Measurements from ENCODE around the gene PERCC1.
"Not testable (repeated sequence)": the region's sequence is repeated elsewhere in the genome, so short reads cannot be mapped to it uniquely, and the experiment has no call there.

Gene PERCC1

DNA sequence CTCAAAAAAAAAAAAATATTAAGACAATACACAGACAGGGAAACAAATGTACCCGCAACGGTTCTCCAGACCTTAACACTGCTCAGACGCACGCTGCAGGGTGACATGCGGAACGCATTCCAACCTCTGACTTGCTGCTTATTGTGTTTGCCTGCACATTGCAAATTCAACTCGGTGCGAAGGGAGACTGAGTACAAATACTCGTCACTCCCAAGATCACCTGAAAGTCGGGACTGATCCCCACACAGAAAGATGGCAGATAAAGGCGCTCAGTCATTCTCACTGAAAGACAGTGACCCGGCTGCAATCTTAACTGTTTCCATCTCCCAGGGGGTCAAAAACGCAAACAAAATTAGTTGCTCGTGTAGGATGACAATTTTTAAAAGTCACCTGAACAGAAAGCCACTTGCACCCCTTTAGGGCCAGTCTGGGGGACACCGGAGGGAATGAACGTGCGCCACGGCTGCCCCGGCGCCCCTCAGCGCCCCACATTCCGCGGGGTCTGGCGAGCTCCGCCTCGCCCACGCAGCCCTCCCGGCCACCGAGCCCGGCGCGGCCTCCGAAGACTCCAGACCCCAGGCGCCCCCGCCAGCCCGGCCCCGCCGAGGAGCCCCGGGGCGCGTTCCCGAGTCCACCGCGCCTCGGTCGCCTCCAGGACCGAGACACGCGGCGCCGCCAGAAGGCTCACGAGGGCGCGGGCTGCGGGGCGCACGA is 43.4 kb downstream of the PERCC1 start:
- no peak for DNase-seq (ENCODE audit: low read depth)
- TF ChIP-seq, protein P1, sequence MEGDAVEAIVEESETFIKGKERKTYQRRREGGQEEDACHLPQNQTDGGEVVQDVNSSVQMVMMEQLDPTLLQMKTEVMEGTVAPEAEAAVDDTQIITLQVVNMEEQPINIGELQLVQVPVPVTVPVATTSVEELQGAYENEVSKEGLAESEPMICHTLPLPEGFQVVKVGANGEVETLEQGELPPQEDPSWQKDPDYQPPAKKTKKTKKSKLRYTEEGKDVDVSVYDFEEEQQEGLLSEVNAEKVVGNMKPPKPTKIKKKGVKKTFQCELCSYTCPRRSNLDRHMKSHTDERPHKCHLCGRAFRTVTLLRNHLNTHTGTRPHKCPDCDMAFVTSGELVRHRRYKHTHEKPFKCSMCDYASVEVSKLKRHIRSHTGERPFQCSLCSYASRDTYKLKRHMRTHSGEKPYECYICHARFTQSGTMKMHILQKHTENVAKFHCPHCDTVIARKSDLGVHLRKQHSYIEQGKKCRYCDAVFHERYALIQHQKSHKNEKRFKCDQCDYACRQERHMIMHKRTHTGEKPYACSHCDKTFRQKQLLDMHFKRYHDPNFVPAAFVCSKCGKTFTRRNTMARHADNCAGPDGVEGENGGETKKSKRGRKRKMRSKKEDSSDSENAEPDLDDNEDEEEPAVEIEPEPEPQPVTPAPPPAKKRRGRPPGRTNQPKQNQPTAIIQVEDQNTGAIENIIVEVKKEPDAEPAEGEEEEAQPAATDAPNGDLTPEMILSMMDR (IDR thresholded peaks at IDR 0.05; ENCODE audit: insufficient read depth, low read depth, low read length, missing control alignments): no peak
- H3K4me3 ChIP-seq (ENCODE audit: low read depth, low read length): peak overlapping the region; percentile 89

GRCh38 chr16:1474796-1475551 is 44.1 kb downstream of the PERCC1 start, which contains the start of gene CLCN7:
Gene CLCN7, minus strand, starts transcription at chr16:1475028. Its CDS starts 54 bp downstream, at chr16:1474974.
- DNase-seq (ENCODE audit: low read depth): peak; percentile 94

DNA sequence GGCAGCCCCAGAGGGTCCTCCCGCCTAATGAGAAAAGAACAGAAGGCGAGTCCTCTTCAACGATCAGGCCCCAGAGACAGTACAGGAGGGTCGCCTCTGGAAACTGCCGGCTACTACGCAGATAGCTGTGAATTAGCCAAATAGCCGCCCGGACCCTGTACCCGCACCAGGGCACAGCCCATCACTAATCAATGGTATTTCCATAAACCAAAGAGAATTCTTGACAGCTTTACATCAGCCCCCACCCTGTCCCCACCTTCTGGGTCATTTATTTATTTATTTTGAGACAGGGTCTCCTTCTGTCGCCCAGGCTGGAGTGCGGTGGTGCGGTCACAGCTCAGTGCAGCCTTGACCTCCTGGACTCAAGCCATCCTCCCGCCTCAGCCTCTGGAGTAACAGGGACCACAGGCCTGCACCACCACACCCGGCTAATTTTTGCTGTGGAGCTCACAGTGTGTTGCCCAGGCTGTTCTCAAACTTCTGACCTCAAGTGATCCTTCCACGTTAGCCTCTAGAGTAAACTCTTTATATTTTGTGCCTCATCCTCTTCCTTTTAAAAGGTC is 44.8 kb downstream of the PERCC1 start:
- TF ChIP-seq, protein P1 (IDR thresholded peaks at IDR 0.05; ENCODE audit: insufficient read depth, low read depth, low read length, missing control alignments): no peak
- no peak for DNase-seq (ENCODE audit: low read depth)
- H3K4me3 ChIP-seq (ENCODE audit: low read depth, low read length): peak overlapping the region; percentile 89

More at GRCh38 chr16:1474796-1475551, 44.1 kb downstream of the PERCC1 start, which contains the start of gene CLCN7:
- TF ChIP-seq, protein P1 (IDR thresholded peaks at IDR 0.05; ENCODE audit: insufficient read depth, low read depth, low read length, missing control alignments): no peak
- H3K4me3 ChIP-seq (ENCODE audit: low read depth, low read length): peak within 1 kb of the TSS; percentile 89

GRCh38 chr16:1477033-1477432 is 46.2 kb downstream of the PERCC1 start:
- DNase-seq (ENCODE audit: low read depth): no peak
- TF ChIP-seq, protein P1 (IDR thresholded peaks at IDR 0.05; ENCODE audit: insufficient read depth, low read depth, low read length, missing control alignments): no peak
- H3K4me3 ChIP-seq (ENCODE audit: low read depth, low read length): no peak overlapping the region

DNA sequence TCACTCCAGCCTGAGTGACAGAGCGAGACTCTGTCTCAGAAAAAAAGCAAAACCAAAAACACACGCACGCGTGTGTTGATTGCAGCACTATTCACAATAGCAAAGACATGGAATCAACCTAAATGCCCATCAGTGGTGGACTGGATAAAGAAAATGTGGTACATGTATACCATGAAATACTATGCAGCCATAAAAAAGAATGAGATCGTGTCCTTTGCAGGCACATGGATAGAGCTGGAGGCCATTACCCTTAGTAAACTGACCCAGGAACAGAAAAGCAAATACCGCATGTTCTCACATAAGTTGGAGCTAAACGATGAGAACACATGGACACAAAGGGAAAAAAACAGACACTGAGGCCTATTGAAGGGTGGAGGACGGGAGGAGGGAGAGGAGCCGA is 48.1 kb downstream of the PERCC1 start:
- DNase-seq (ENCODE audit: low read depth): not testable (repeated sequence)

DNA sequence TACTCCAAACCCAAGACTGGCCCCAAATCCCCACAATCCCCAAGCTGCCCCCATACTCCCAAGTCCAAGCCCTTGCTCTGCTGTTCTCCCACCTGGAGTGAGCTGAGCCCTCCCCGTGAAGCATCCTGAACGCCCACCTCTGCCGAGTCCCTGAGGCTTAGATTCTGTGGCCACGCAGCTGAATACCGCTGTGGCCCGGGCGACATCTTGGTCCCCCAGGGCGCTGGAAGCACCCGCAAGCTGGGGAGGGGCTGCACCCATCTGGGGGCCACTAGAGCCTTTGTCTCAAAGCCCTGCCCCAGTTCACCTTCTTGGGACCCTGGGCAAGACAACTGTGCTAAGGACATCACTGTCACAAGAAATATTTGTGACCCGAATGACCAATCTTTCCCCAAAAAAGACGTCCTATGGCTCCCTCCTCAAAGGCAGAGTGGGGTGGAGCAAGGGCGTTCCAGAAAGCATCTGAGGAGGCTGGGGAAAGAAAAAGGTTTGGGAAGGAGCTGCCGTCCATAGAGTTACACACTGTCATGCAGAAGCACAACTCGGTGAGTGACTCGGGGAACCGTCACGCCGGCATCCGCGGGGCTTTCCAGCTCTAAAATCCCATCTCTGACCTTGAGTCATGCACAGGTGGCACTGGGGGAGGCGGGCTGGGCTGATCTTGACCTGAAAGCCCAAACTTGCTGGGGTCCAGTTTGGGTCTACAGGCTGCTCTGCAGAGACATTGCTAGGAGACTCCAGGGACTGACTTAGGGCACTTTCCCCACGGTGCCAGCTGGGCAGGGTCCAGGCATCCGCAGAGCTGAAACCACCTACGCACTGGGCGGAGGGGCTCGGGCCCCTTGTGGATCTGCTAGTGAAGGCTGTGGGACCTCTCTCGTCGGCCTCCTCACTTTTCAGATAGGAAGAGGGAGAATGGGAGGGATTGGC is 51.3 kb downstream of the PERCC1 start:
- no peak for DNase-seq (ENCODE audit: low read depth)
- H3K4me3 ChIP-seq (ENCODE audit: low read depth, low read length): no peak overlapping the region
- TF ChIP-seq, protein P1 (IDR thresholded peaks at IDR 0.05; ENCODE audit: insufficient read depth, low read depth, low read length, missing control alignments): no peak

More for the DNA sequence above, 48.1 kb downstream of the PERCC1 start:
- not testable (repeated sequence) for H3K4me3 ChIP-seq (ENCODE audit: low read depth, low read length)
